Astrocyte of the spinal cord (primary cell): ENCODE data around the gene HSF2BP.

ENCODE experiments used
- DNase-seq: peaks from one replicate; pipeline ENCODE4 v3.0.0; 2011; ENCODE audit warnings: low read depth, low spot score
- H3K4me3 ChIP-seq: 2 replicates; pipeline ENCODE4 v1.5.1; 2011; ENCODE audit warnings: low read depth, mild to moderate bottlenecking, low read length, moderate library complexity
- in situ Hi-C: cut with HindIII; loops from 2 replicates; pipeline ENCODE4 v1.10.0; 2017; ENCODE audit warnings: low sequenced_read_pairs
- TF ChIP-seq, protein P1 (sequence below): IDR thresholded peaks from 2 replicates; pipeline ENCODE4 v1.5.1; 2012; ENCODE audit warnings: low read depth, mild to moderate bottlenecking, low read length, inconsistent platforms

The HSF2BP gene

DNA sequence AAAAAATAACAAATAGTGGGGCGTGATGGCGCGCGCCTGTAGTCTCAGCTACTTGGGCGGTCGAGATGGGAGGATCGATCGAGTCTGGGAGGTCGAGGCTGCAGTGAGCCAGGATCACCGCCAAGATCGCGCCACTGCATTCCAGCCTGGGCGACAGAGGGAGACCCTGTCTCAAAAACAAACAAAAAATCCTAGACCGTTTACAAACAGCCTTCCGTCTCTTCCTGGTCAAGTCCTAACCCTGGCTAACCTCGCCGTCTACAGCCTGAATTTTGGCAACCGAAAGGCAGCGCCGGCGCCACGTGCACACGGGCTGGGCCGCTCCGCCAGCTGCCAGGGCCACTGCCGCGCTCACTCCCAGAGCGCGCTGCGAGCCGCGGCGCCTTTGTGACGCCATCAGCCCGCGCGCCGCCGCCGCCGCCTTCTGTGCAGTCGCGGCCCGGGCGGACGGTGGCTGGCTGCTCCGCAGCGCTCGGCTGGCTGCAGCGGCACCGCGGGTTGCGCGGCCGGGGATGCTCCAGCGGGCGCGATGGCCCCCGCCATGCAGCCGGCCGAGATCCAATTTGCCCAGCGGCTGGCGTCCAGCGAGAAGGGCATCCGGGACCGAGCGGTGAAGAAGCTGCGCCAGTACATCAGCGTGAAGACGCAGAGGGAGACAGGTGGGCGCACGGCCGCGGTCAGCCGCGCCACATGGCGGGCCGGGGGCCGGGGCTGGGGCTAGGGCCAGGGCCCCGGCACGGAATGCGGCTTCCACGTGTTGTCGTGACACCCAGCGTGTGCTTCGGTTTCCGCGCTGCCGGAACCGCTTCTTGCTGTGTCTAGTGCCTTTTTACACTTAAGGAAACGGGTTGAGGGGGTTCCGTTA lies at the start of gene HSF2BP, which contains the start of gene RRP1B:
TSS of gene HSF2BP (minus strand) at position 353 of the 865 bp plus-strand sequence. CDS start 1,392 bp downstream, outside the sequence.
TSS of gene RRP1B (plus strand) at position 425 of the 865 bp plus-strand sequence. CDS start at position 530, 105 bp downstream.
- peak; percentile 79 for DNase-seq
- H3K4me3 ChIP-seq: peak within 1 kb of the TSS; percentile 61
- in situ Hi-C loops: no loop called here
- TF ChIP-seq, protein P1, sequence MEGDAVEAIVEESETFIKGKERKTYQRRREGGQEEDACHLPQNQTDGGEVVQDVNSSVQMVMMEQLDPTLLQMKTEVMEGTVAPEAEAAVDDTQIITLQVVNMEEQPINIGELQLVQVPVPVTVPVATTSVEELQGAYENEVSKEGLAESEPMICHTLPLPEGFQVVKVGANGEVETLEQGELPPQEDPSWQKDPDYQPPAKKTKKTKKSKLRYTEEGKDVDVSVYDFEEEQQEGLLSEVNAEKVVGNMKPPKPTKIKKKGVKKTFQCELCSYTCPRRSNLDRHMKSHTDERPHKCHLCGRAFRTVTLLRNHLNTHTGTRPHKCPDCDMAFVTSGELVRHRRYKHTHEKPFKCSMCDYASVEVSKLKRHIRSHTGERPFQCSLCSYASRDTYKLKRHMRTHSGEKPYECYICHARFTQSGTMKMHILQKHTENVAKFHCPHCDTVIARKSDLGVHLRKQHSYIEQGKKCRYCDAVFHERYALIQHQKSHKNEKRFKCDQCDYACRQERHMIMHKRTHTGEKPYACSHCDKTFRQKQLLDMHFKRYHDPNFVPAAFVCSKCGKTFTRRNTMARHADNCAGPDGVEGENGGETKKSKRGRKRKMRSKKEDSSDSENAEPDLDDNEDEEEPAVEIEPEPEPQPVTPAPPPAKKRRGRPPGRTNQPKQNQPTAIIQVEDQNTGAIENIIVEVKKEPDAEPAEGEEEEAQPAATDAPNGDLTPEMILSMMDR: no peak

DNA sequence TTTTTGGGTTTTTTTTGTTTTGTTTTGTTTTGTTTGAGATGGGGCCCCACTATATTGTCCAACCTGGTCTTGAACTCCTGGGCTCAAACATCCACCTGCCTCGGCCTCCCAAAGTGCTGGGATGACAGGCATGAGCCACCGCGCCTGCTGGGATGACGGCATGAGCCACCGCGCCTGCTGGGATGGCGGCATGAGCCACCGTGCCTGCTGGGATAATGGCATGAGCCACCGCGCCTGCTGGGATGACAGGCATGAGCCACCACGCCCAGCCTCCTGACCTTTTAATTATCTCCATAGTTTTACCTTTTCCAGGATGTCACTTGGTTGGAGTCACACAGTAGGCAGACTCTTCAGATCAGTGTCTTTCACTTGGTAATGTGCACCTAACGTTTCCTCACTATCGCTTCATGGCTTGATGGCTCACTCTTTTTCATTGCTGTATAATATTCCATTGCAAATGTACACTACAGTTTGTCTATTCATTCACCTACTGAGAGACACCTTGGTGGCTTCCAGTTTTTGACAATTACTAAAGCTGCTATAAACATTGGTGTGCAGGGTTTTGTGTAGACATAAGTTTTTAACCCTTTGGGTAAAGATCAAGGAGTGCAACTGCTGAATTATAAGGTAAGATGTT lies 49.6 kb upstream of the HSF2BP start:
- no peak overlapping the region for H3K4me3 ChIP-seq
- in situ Hi-C loops: no loop called here
- no peak for DNase-seq
- TF ChIP-seq, protein P1: no peak

DNA sequence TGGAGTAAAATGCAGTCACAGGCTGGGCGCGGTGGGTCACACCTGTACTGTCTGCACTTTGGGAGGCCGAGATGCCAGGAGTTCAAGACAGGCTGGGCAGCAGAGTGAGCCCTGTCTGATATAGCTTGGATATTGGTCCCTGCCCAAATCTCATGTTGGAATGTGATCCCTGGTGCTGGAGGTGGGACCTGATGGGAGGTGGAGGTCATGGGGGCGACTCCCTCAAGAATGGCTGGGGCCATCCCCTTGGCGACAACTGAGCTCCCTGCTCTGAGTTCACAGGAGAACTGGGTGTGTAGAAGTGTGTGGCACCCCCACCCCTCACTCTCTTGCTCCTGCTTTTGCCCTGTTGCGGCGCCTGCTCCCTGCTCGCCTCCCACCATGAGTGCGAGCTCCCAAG lies 48.2 kb upstream of the HSF2BP start:
- no peak overlapping the region for H3K4me3 ChIP-seq
- no peak for DNase-seq
- TF ChIP-seq, protein P1: no peak
- in situ Hi-C loops: no loop called here

DNA sequence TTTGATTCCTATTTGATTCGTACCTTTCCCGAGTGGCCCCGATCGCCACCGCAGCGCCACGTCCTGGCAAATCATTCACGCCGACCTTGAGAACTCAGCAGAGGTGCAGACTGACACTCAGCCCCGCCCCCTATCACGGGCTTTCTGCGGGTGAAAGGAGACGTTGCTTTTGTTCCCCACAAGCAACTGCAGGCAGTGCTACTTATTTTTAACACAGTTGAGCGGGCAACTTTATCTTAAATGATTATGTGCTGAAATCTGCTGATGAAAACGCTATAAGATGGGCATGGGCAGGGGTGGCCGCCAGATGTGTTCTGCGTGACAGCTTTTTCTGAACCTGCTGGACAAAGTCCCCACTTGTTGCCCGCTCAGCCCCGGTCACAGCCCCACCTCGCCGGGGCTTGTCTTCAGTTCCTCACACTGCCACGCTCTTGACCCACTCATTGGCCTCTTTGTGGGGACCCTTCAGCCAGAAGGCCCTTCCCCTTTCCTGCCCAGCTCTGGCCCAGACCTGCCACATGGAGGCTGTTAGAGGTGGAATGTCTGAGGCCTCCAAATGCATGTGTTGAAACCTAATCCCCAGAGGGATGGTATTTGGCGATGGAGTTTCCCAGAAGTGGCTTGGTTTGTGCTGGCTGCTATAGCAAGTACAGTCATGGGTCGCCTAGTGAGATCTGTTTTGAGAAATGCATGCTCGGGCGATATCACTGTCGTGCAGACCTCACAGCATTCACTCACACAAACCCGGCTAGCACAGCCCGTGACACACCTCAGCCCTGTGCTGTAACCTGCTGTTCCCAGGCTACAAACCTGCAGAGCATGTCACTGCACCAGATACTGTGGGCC lies 44.0 kb upstream of the HSF2BP start:
- DNase-seq: peak; percentile 61
- no peak overlapping the region for H3K4me3 ChIP-seq

DNA sequence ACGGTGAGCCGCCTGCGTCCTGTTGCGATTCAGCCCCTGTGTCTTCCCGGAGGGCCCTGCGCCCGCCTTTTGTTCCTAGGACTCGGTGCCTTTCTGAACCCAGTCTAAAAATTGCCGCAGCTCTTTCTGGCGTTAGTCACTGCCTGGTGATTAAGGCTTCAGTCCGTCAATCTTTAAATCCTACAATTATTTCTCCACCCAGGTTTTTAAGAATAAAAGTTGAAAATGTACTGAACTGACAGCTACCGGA lies 43.4 kb upstream of the HSF2BP start:
- in situ Hi-C loops: no loop called here
- no peak for DNase-seq
- TF ChIP-seq, protein P1: no peak
- no peak overlapping the region for H3K4me3 ChIP-seq

More for the DNA sequence above, 44.0 kb upstream of the HSF2BP start:
- in situ Hi-C loops: no loop called here
- TF ChIP-seq, protein P1: no peak

DNA sequence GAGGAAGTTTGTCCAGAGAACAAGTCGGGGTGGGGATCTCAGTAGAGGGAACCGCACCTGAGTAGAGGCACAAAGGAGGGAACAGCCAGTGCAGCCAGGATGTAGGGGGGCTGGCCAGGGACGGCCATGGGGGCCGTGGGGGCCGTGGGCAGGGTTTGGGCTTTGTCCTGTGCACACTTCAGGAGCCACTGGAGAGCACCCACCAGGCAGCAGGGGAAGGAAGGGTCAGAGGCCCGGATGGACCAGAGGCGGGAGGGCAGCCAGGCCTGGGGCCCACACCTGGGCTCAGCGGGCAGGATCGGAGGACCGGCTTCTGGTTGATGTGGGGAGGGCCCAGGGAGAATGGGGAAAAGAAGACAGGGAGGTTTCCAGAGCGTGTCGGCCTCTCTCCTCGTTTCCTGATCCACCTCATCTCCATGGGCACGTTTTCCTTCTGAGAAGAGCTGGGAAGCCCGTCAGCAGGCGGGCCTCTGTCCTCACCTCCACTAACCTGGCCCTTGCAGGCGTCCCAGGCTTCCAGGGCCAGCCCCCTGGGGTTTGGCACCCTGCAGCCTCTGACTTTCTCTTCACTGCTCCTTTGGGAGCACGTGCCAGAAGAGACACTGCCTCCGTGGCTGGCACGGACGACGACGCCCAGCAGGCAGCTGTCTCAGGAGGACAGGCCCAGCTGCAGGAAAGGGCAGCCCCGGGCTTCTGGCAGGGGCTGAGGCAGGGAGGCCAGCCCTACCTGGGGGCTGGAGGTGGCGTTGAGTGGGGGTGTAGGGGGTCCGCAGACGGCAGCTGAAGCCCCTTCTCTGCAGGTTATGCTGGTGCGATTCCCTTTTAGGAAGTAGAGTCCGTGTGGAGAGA lies 42.9 kb upstream of the HSF2BP start:
- no peak for DNase-seq
- TF ChIP-seq, protein P1: no peak
- no peak overlapping the region for H3K4me3 ChIP-seq
- in situ Hi-C loops: no loop called here
